Heart left ventricle (tissue), 16 donors: ENCODE measurements around the gene TRPC4. TPM values are rescaled to one million over a fixed set of nuclear protein-coding genes. Genes with fewer than 3 reads are reported as not detected.

Experiments used
- ATAC-seq, 4 donors: fragments of 200-7000 bp; cut with Tn5 transposase; one replicate each; pipeline ENCODE4 v1.9.1; 2020 to 2022; ENCODE audit warnings: moderate library complexity in 4 of 4, mild to moderate bottlenecking in 3 of 4, moderate number of reproducible peaks in 1 of 4
- DNase-seq, 5 donors: peaks; one replicate each; pipeline ENCODE4 v3.0.0-alpha.2; 2020
- H3K27ac ChIP-seq, 12 donors: fragments of 200-600 bp; sonication (generic) in 4 of 12; one replicate each; pipeline versions ENCODE4 v1.5.0 to v1.8.0; 2016 to 2022; ENCODE audit warnings: mild to moderate bottlenecking in 2 of 12
- H3K27me3 ChIP-seq, 9 donors: fragments of 200-600 bp; sonication (generic) in 2 of 9; one replicate each; pipeline versions ENCODE4 v1.5.1 to v1.8.0; 2016 to 2022; ENCODE audit warnings: mild to moderate bottlenecking in 3 of 9
- H3K36me3 ChIP-seq, 9 donors: fragments of 200-600 bp; sonication (generic) in 2 of 9; one replicate each; pipeline versions ENCODE4 v1.5.0 to v1.8.0; 2018 to 2022; ENCODE audit warnings: mild to moderate bottlenecking in 2 of 9
- H3K4me1 ChIP-seq, 12 donors: fragments of 200-600 bp; sonication (generic) in 4 of 12; one replicate each; pipeline versions ENCODE4 v1.5.0 to v1.8.0; 2016 to 2022; ENCODE audit warnings: mild to moderate bottlenecking in 3 of 12
- H3K4me3 ChIP-seq, 12 donors: fragments of 200-600 bp; sonication (generic) in 4 of 12; one replicate each; pipeline versions ENCODE4 v1.5.0 to v1.8.0; 2017 to 2022; ENCODE audit warnings: mild to moderate bottlenecking in 9 of 12, moderate library complexity in 4 of 12
- H3K9me3 ChIP-seq, 12 donors: fragments of 200-600 bp; sonication (generic) in 4 of 12; one replicate each; pipeline versions ENCODE4 v1.5.0 to v1.8.0; 2016 to 2022; ENCODE audit warnings: mild to moderate bottlenecking in 1 of 12
- CTCF ChIP-seq, 12 donors: fragments of 200-600 bp; sonication (generic) in 4 of 12; IDR thresholded peaks; one replicate each; pipeline versions ENCODE4 v1.5.0 to v1.8.0; 2018 to 2022; ENCODE audit warnings: antibody characterized with exemption in 12 of 12, mild to moderate bottlenecking in 5 of 12
- POLR2A ChIP-seq, 2 donors: fragments of 450-650 bp; IDR thresholded peaks; one replicate each; pipeline ENCODE4 v1.6.1; 2017; ENCODE audit warnings: antibody characterized with exemption in 2 of 2, mild to moderate bottlenecking in 2 of 2, moderate library complexity in 2 of 2
- WGBS, 4 donors: extraction: QIAGEN DNeasy Blood & Tissue Kit in 2 of 4; methylation state at CpG; one replicate each; pipeline versions ENCODE4 v1.1.5 to v1.1.7; 2013 to 2018; 5-methylcytosine and 5-hydroxymethylcytosine counted together
- intact Hi-C, 10 donors: fragments of 100-400 bp; cut with DNase I; formaldehyde crosslinking; loops; one replicate each; pipeline versions ENCODE4 v1.11.1 to v1.14.2; 2022
- polyA plus RNA-seq, 2 donors: library from polyadenylated mRNA; stranded (reverse); fragments of 200-250 nt; gene quantifications; one replicate each; pipeline ENCODE4 v1.2.3, GENCODE V29; 2013
- total RNA-seq, 9 donors: library from RNA; depleted of rRNA in 2 of 9; stranded (reverse); fragments of >200 nt in 2 of 9; fragmentation: NEBNext Ultra II Directional in 3 of 9; extraction: Animal tissue kit (Norgen Biotek cat#: 25700) in 3 of 9; gene quantifications; one replicate each; pipeline versions ENCODE4 v1.1.0 to v1.2.4, GENCODE V29; 2016 to 2023
- donor health status: ischemic (EF 13 %, LVEDD 7.1; RV severe dilation, severe dysfunction).
- donor health status: healthy with polysubstance abuse.
- donor health status: DM: no; HTN: yes; CAD: no.
- donor health status: DM: no; HTN: no; CAD: no.
- donor health status: ischemic (EF 25% LVEDD 6.9; RV normal size, moderate dysfunction).
- donor health status: ischemic (EF 25% LVEDD 5.7; RV mildly dilated, moderate dysfunction).
- donor health status: healthy.
- donor health status: DM: yes; HTN: yes; CAD: no.
- donor health status: ischemic (EF 35%, LVEDD 5.7; RV mildly dilated, moderate dysfunction).
- donor health status: nonischemic (EF 11% LVEDD 7.7; RV severe dilation, severe dysfunction).
- donor health status: DM: yes; HTN: yes; CAD: no.
- donor health status: PGD.
- donor health status: ischemic (EF 29% LVEDD 5.4; RV normal size, mild dysfunction).
- donor health status: nonischemic (EF 23%, LVEDD 6.1; RV moderate dilation, normal function).

The TRPC4 gene
- total and polyA plus RNA-seq, 11 donors: 0.25 to 2.5 (median 0.79) TPM

- Histone ChIP-seq H3K4me1 (peaks cover 0 to 12% (median 0%) of the 10 kb centered on the region in 12 donors), H3K27me3 (peaks cover 0 to 34% (median 8%) of the 10 kb centered on the region in 9 donors), H3K36me3 (no peaks in the 10 kb centered on the region), H3K9me3 (no peaks in the 10 kb centered on the region), H3K4me3 (peak overlapping the region; percentile 1 to 64 (median 52)), H3K27ac (peak overlapping the region in 2 of 12 donors; percentile 47 to 60)
- ATAC-seq (peak in 2 of 4 donors; percentile 47 to 51), DNase-seq (peak in 1 of 5 donors; percentile 19)
- no peak for TF ChIP-seq CTCF (IDR thresholded peaks at IDR 0.05)
- TF ChIP-seq POLR2A (IDR thresholded peaks at IDR 0.05): no peak
- intact Hi-C loops: loop anchor here in 2 of 10 donors (5.0 kb wide), 2 partner anchors 48 to 663 kb away; no protein-coding TSS in a partner anchor
- WGBS, 4 donors: 7 to 10% (median 8%) methylated on average over 25 to 27 of the region's 27 CpGs
Measured at GRCh38 chr13:37868691-37869505, 674 bp downstream of the TRPC4 start.

DNA sequence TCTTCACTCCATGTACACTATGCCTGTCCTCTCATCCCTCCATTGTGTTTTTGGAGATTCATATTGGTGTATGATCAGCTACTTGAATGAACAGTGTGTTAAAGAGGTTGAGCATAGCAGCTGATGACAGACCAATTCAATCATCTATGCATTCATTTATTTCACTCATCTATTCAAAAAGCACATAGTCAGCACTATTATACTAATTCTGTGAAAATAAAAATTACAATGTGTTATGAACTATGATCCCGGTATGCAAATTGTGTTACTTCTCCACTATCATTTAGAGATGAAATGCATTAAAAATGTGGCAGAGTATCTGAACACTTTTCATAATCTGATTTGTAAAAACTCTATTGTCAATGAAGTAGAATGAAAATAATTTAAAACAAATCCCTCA is 5.9 kb downstream of the TRPC4 start:
- peaks cover 0 to under 1% (median 0%) of the 10 kb centered on the region in 12 donors for H3K4me1 ChIP-seq
- H3K36me3 ChIP-seq: no peaks in the 10 kb centered on the region
- 93 to 98% (median 95%) methylated on average over 1 of the region's 1 CpG for WGBS, 4 donors
- intact Hi-C loops: no loop called here
- no peak for TF ChIP-seq POLR2A (IDR thresholded peaks at IDR 0.05)
- TF ChIP-seq CTCF (IDR thresholded peaks at IDR 0.05): no peak
- peaks cover 0 to 3% (median 0%) of the 10 kb centered on the region in 9 donors for H3K27me3 ChIP-seq
- no peak overlapping the region for H3K27ac ChIP-seq
- no peak overlapping the region for H3K4me3 ChIP-seq
- H3K9me3 ChIP-seq: no peaks in the 10 kb centered on the region
- DNase-seq (no peak), ATAC-seq (no peak)

GRCh38 chr13:37835392-37835791 is 34.2 kb downstream of the TRPC4 start:
- ATAC-seq (no peak), DNase-seq (no peak)
- H3K4me3 ChIP-seq: no peak overlapping the region
- H3K36me3 ChIP-seq: no peaks in the 10 kb centered on the region
- TF ChIP-seq CTCF (IDR thresholded peaks at IDR 0.05) (no peak), POLR2A (IDR thresholded peaks at IDR 0.05) (no peak)
- H3K27me3 ChIP-seq: no peaks in the 10 kb centered on the region
- H3K4me1 ChIP-seq: no peaks in the 10 kb centered on the region
- no peak overlapping the region for H3K27ac ChIP-seq
- 54 to 70% (median 63%) methylated on average over 4 of the region's 4 CpGs for WGBS, 4 donors
- intact Hi-C loops: no loop called here
- H3K9me3 ChIP-seq: peaks cover 0 to 2% (median 0%) of the 10 kb centered on the region in 12 donors

GRCh38 chr13:37833411-37833810 is 36.2 kb downstream of the TRPC4 start:
- Histone ChIP-seq H3K27me3 (no peaks in the 10 kb centered on the region), H3K36me3 (no peaks in the 10 kb centered on the region), H3K9me3 (peaks cover 0 to 3% (median 0%) of the 10 kb centered on the region in 12 donors), H3K4me1 (no peaks in the 10 kb centered on the region), H3K4me3 (no peak overlapping the region), H3K27ac (no peak overlapping the region)
- intact Hi-C loops: no loop called here
- DNase-seq (no peak), ATAC-seq (no peak)
- WGBS, 4 donors: 52 to 75% (median 71%) methylated on average over 4 of the region's 4 CpGs
- TF ChIP-seq POLR2A (IDR thresholded peaks at IDR 0.05) (no peak), CTCF (IDR thresholded peaks at IDR 0.05) (no peak)
